Measurements from ENCODE around the gene S1PR4. TPM values are rescaled to one million over a fixed set of nuclear protein-coding genes. Genes with fewer than 3 reads are reported as not detected.
A peak's percentile ranks its signal among the peaks of the same experiment; 100 is the strongest.

S1PR4 gene
- total and polyA plus RNA-seq, 8 donors = 1.2 to 20.8 (median 2.2) TPM

- no peak for TF ChIP-seq CTCF (IDR thresholded peaks at IDR 0.05)
- H3K36me3 ChIP-seq = peaks cover 0 to 71% of the 10 kb centered on the region in 2 donors
- no peak overlapping the region for H3K27ac ChIP-seq
- H3K4me1 ChIP-seq = peaks cover 0 to 38% of the 10 kb centered on the region in 2 donors
- no peak for ATAC-seq
- no peak overlapping the region for H3K4me3 ChIP-seq
- H3K27me3 ChIP-seq = no peaks in the 10 kb centered on the region
- no peaks in the 10 kb centered on the region for H3K9me3 ChIP-seq
- DNase-seq = no peak
- intact Hi-C loops (cut with DNase I) = no loop called here
These were observed 21.3 kb upstream of the S1PR4 start for GRCh38 chr19:3157096-3157845.

- Histone ChIP-seq H3K9me3 (no peaks in the 10 kb centered on the region), H3K4me3 (no peak overlapping the region), H3K27me3 (no peaks in the 10 kb centered on the region), H3K27ac (peak overlapping the region in 1 of 2 donors; percentile 13), H3K36me3 (peaks cover 0 to 81% of the 10 kb centered on the region in 2 donors), H3K4me1 (peaks cover 0 to 51% of the 10 kb centered on the region in 2 donors)
- intact Hi-C loops (cut with DNase I) = no loop called here
- TF ChIP-seq CTCF (IDR thresholded peaks at IDR 0.05) = no peak
- DNase-seq (no peak), ATAC-seq (no peak)
These were observed 19.0 kb upstream of the S1PR4 start for GRCh38 chr19:3159565-3159964.

GRCh38 chr19:3160219-3160618 is 18.4 kb upstream of the S1PR4 start:
- Histone ChIP-seq H3K27me3 (no peaks in the 10 kb centered on the region), H3K27ac (peak overlapping the region in 1 of 2 donors; percentile 13), H3K9me3 (no peaks in the 10 kb centered on the region), H3K4me1 (peaks cover 0 to 52% of the 10 kb centered on the region in 2 donors), H3K4me3 (no peak overlapping the region), H3K36me3 (peaks cover 0 to 81% of the 10 kb centered on the region in 2 donors)
- intact Hi-C loops (cut with DNase I) = loop anchor here in 1 of 2 donors (10.0 kb wide), 1 partner anchor 205 kb away; no protein-coding TSS in a partner anchor
- no peak for TF ChIP-seq CTCF (IDR thresholded peaks at IDR 0.05)
- DNase-seq = no peak
- ATAC-seq = no peak

GRCh38 chr19:3161453-3161852 is 17.1 kb upstream of the S1PR4 start:
- Histone ChIP-seq H3K27ac (peak overlapping the region in 1 of 2 donors; percentile 33), H3K4me3 (no peak overlapping the region), H3K36me3 (peaks cover 0 to 72% of the 10 kb centered on the region in 2 donors), H3K27me3 (no peaks in the 10 kb centered on the region), H3K9me3 (no peaks in the 10 kb centered on the region), H3K4me1 (peaks cover 0 to 57% of the 10 kb centered on the region in 2 donors)
- no peak for DNase-seq
- intact Hi-C loops (cut with DNase I) = loop anchor here in 1 of 2 donors (10.0 kb wide), 1 partner anchor 207 kb away; no protein-coding TSS in a partner anchor
- no peak for TF ChIP-seq CTCF (IDR thresholded peaks at IDR 0.05)
- no peak for ATAC-seq

GRCh38 chr19:3162418-3163229 is 15.9 kb upstream of the S1PR4 start:
- peaks cover 0 to 62% of the 10 kb centered on the region in 2 donors for H3K36me3 ChIP-seq
- ATAC-seq (no peak), DNase-seq (peak in 1 of 4 donors; percentile 72)
- peaks cover 0 to 66% of the 10 kb centered on the region in 2 donors for H3K4me1 ChIP-seq
- no peak overlapping the region for H3K4me3 ChIP-seq
- no peak overlapping the region for H3K27ac ChIP-seq
- no peak for TF ChIP-seq CTCF (IDR thresholded peaks at IDR 0.05)
- H3K27me3 ChIP-seq = no peaks in the 10 kb centered on the region
- intact Hi-C loops (cut with DNase I) = loop anchor here in 1 of 2 donors (10.0 kb wide), 1 partner anchor 208 kb away; no protein-coding TSS in a partner anchor
- no peaks in the 10 kb centered on the region for H3K9me3 ChIP-seq

Measured in left lung (tissue), 10 donors.